Ovary (tissue), 9 donors: ENCODE results near the gene CHD9NB. TPM values are rescaled to one million over a fixed set of nuclear protein-coding genes. Genes with fewer than 3 reads are reported as not detected.

ENCODE experiments used
- DNase-seq, 5 donors: peaks; one replicate each; pipeline ENCODE4 v3.0.0-alpha.2; 2019 to 2020
- H3K27ac ChIP-seq, 2 donors: fragments of 200-600 bp; one replicate each; pipeline versions ENCODE4 v1.5.1 to v1.8.0; 2019 to 2022
- H3K27me3 ChIP-seq: fragments of 200-600 bp; one replicate; pipeline ENCODE4 v1.8.0; 2022
- H3K36me3 ChIP-seq: fragments of 200-600 bp; sonication (generic); one replicate; pipeline ENCODE4 v1.5.1; 2019
- H3K4me1 ChIP-seq: one replicate; pipeline ENCODE4 v1.8.1; 2013; ENCODE audit warnings: mild to moderate bottlenecking, moderate library complexity; ENCODE audit not compliant: insufficient read depth
- H3K4me3 ChIP-seq: fragments of 200-600 bp; sonication (generic); one replicate; pipeline ENCODE4 v1.5.1; 2017
- H3K9me3 ChIP-seq, 2 donors: fragments of 200-600 bp in 1 of 2; sonication (generic) in 1 of 2; one replicate each; pipeline versions ENCODE4 v1.5.1 to v1.8.1; 2013 to 2019; ENCODE audit warnings: mild to moderate bottlenecking in 1 of 2, moderate library complexity in 1 of 2
- CTCF ChIP-seq, 3 donors: fragments of 450-650 bp in 2 of 3; fragments of 200-600 bp in 1 of 3; IDR thresholded peaks; one replicate each; pipeline versions ENCODE4 v1.5.1 to v1.8.0; 2016 to 2022; ENCODE audit warnings: antibody characterized with exemption in 3 of 3, mild to moderate bottlenecking in 1 of 3
- EP300 ChIP-seq: sonication (generic); formaldehyde crosslinking; IDR thresholded peaks from one replicate; pipeline ENCODE4 v1.6.1; 2017; ENCODE audit warnings: antibody characterized with exemption
- POLR2A ChIP-seq: fragments of 450-650 bp; IDR thresholded peaks from one replicate; pipeline ENCODE4 v1.6.1; 2017; ENCODE audit warnings: antibody characterized with exemption, mild to moderate bottlenecking, moderate library complexity
- WGBS, 3 donors: extraction: QIAGEN DNeasy Blood & Tissue Kit in 1 of 3; methylation state at CpG; one replicate each; pipeline versions ENCODE4 v1.1.5 to v1.1.7; 2013 to 2017; 5-methylcytosine and 5-hydroxymethylcytosine counted together
- intact Hi-C, 4 donors: fragments of 100-400 bp; cut with DNase I; formaldehyde crosslinking; loops; one replicate each; pipeline versions ENCODE4 v1.11.0 to v1.15.1; 2022 to 2023
- polyA plus RNA-seq, 2 donors: library from polyadenylated mRNA; stranded (reverse); fragments of 200-250 nt in 1 of 2; fragments of 350-450 nt in 1 of 2; fragmentation: Illumina TruSeq in 1 of 2; extraction: RNeasy Lipid Tissue Mini Kit (QIAGEN cat#74804) in 1 of 2; gene quantifications; one replicate each; pipeline ENCODE4 v1.2.3, GENCODE V29; 2013 to 2014
- total RNA-seq, 7 donors: library from RNA; depleted of rRNA in 2 of 7; stranded (reverse); fragments of >200 nt in 2 of 7; fragmentation: NEBNext Ultra II Directional in 3 of 7; extraction: Animal tissue kit (Norgen Biotek cat#: 25700) in 3 of 7; gene quantifications; one replicate each; pipeline versions ENCODE4 v1.1.0 to v1.2.4, GENCODE V29; 2016 to 2023
- donor health status: DM: no; HTN: no; CAD: no; lungs with moderate emphysema.
- donor health status: DM: no; HTN: no; CAD: no.
- donor health status: Bipolar disorder and iron deficiency.
- donor health status: DM: yes; HTN: yes; CAD: no.
- donor health status: DM: no; HTN: no; CAD: no.
- donor health status: DM: yes; HTN: yes; CAD: no.

CHD9NB gene
- total and polyA plus RNA-seq, 9 donors = 0.15 to 91.1 (median 1.6) TPM; not detected in 1

- intact Hi-C loops = loop anchor here in 1 of 4 donors (5.0 kb wide), 1 partner anchor 42 kb away; no protein-coding TSS in a partner anchor
These were observed 37.5 kb upstream of the CHD9NB start for GRCh38 chr16:53090286-53090590.

GRCh38 chr16:53089434-53090285, 37.0 kb upstream of the CHD9NB start:
- no peak overlapping the region for H3K4me3 ChIP-seq
- H3K4me1 ChIP-seq = peaks cover 23% of the 10 kb centered on the region
- intact Hi-C loops = loop anchor here in 1 of 4 donors (5.0 kb wide), 1 partner anchor 43 kb away; no protein-coding TSS in a partner anchor
- no peak for DNase-seq
- no peaks in the 10 kb centered on the region for H3K27me3 ChIP-seq
- peak overlapping the region in 1 of 2 donors; percentile 69 for H3K27ac ChIP-seq
- H3K9me3 ChIP-seq = no peaks in the 10 kb centered on the region
- no peaks in the 10 kb centered on the region for H3K36me3 ChIP-seq
- no peak for TF ChIP-seq EP300
- TF ChIP-seq POLR2A = no peak
- no peak for TF ChIP-seq CTCF (IDR thresholded peaks at IDR 0.05)
- 8 to 15% (median 14%) methylated on average over 4 of the region's 4 CpGs for WGBS, 3 donors

More at GRCh38 chr16:53090286-53090590, 37.5 kb upstream of the CHD9NB start:
- peaks cover 21% of the 10 kb centered on the region for H3K4me1 ChIP-seq
- peak overlapping the region in 1 of 2 donors; percentile 69 for H3K27ac ChIP-seq
- no peak overlapping the region for H3K4me3 ChIP-seq
- H3K36me3 ChIP-seq = no peaks in the 10 kb centered on the region
- no peak for DNase-seq
- 2 to 7% (median 4%) methylated on average over 5 of the region's 5 CpGs for WGBS, 3 donors
- no peaks in the 10 kb centered on the region for H3K9me3 ChIP-seq
- no peaks in the 10 kb centered on the region for H3K27me3 ChIP-seq
- TF ChIP-seq EP300 (no peak), POLR2A (no peak), CTCF (IDR thresholded peaks at IDR 0.05) (no peak)

- Histone ChIP-seq H3K27ac (no peak overlapping the region), H3K4me1 (peaks cover 24% of the 10 kb centered on the region), H3K4me3 (no peak overlapping the region), H3K27me3 (no peaks in the 10 kb centered on the region), H3K9me3 (no peaks in the 10 kb centered on the region), H3K36me3 (no peaks in the 10 kb centered on the region)
- intact Hi-C loops = no loop called here
- DNase-seq = no peak
- TF ChIP-seq CTCF (IDR thresholded peaks at IDR 0.05) (no peak), EP300 (no peak), POLR2A (no peak)
- WGBS, 3 donors = 52 to 71% (median 68%) methylated on average over 3 of the region's 3 CpGs
These were observed 34.4 kb upstream of the CHD9NB start for GRCh38 chr16:53087101-53087500.

GRCh38 chr16:53085931-53086421, 33.3 kb upstream of the CHD9NB start:
- intact Hi-C loops = no loop called here
- Histone ChIP-seq H3K27me3 (no peaks in the 10 kb centered on the region), H3K4me1 (peaks cover 23% of the 10 kb centered on the region), H3K4me3 (no peak overlapping the region), H3K27ac (peak overlapping the region; percentile 12 to 70), H3K36me3 (no peaks in the 10 kb centered on the region), H3K9me3 (no peaks in the 10 kb centered on the region)
- WGBS, 3 donors = 55 to 61% (median 56%) methylated on average over 6 of the region's 6 CpGs
- no peak for TF ChIP-seq EP300
- no peak for TF ChIP-seq CTCF (IDR thresholded peaks at IDR 0.05)
- TF ChIP-seq POLR2A = no peak
- no peak for DNase-seq
